ENCODE data around the gene NUAK2.
"Not testable (repeated sequence)": the region's sequence is repeated elsewhere in the genome, so short reads cannot be mapped to it uniquely, and the experiment has no call there.

Gene NUAK2

GRCh38 chr1:205294175-205294917 is 27.2 kb downstream of the NUAK2 start:
- DNase-seq = no peak

GRCh38 chr1:205293350-205294074 is 28.0 kb downstream of the NUAK2 start:
- DNase-seq = no peak

- DNase-seq = no peak
These were observed 29.9 kb downstream of the NUAK2 start for GRCh38 chr1:205291596-205291995.

GRCh38 chr1:205287767-205288559 is 33.6 kb downstream of the NUAK2 start:
- peak; percentile 88 for DNase-seq

- no peak for DNase-seq
These were observed 34.5 kb downstream of the NUAK2 start for GRCh38 chr1:205287076-205287475.

- peak; percentile 70 for DNase-seq
These were observed 35.1 kb downstream of the NUAK2 start for GRCh38 chr1:205286335-205286950.

- peak; percentile 61 for DNase-seq
These were observed 36.0 kb downstream of the NUAK2 start for GRCh38 chr1:205285381-205286101.

- DNase-seq = peak; percentile 95
These were observed 37.0 kb downstream of the NUAK2 start for GRCh38 chr1:205284420-205285144.

- DNase-seq = no peak
These were observed 38.0 kb downstream of the NUAK2 start for GRCh38 chr1:205283270-205284147.

- DNase-seq = not testable (repeated sequence)
These were observed 40.7 kb downstream of the NUAK2 start for GRCh38 chr1:205280666-205281395.

- no peak for DNase-seq
These were observed 41.6 kb downstream of the NUAK2 start for GRCh38 chr1:205279986-205280385.

GRCh38 chr1:205276689-205277065 is 44.9 kb downstream of the NUAK2 start:
- no peak for DNase-seq

- DNase-seq = no peak
These were observed 45.4 kb downstream of the NUAK2 start for GRCh38 chr1:205275916-205276688.

GRCh38 chr1:205275133-205275532 is 46.4 kb downstream of the NUAK2 start:
- peak; percentile 46 for DNase-seq

GRCh38 chr1:205274041-205274691 is 47.4 kb downstream of the NUAK2 start:
- no peak for DNase-seq

GRCh38 chr1:205273551-205273982 is 48.0 kb downstream of the NUAK2 start:
- peak; percentile 84 for DNase-seq

GRCh38 chr1:205272536-205272935 is 49.0 kb downstream of the NUAK2 start:
- DNase-seq = no peak

GRCh38 chr1:205271745-205272144 is 49.8 kb downstream of the NUAK2 start:
- DNase-seq = no peak

- DNase-seq = no peak
These were observed 50.3 kb downstream of the NUAK2 start for GRCh38 chr1:205271277-205271676.
